NCI-H187 (cell line): Measurements from ENCODE around the gene HOXD9.

Experiments used
- DNase-seq, 2 experiments: peaks; one replicate each; lab custom pipeline; 2025; lab: John Stamatoyannopoulos, UW

HOXD9 gene

GRCh38 chr2:176137906-176138305 lies 15.4 kb downstream of the HOXD9 start:
- DNase-seq, result no peak

- DNase-seq, result no peak
Observed at GRCh38 chr2:176138526-176138922, 16.0 kb downstream of the HOXD9 start.

- DNase-seq, result no peak
Observed at GRCh38 chr2:176138923-176139660, 16.6 kb downstream of the HOXD9 start.

GRCh38 chr2:176139661-176140512 lies 17.4 kb downstream of the HOXD9 start:
- DNase-seq, result no peak

- DNase-seq, result peak; percentile 45 to 74
Observed at GRCh38 chr2:176140513-176141317, 18.2 kb downstream of the HOXD9 start.

GRCh38 chr2:176142281-176142680 lies 19.8 kb downstream of the HOXD9 start:
- no peak for DNase-seq

GRCh38 chr2:176145085-176145969 lies 22.8 kb downstream of the HOXD9 start:
- DNase-seq, result no peak

- no peak for DNase-seq
Observed at GRCh38 chr2:176146101-176146500, 23.6 kb downstream of the HOXD9 start.

- no peak for DNase-seq
Observed at GRCh38 chr2:176146645-176147044, 24.1 kb downstream of the HOXD9 start.

GRCh38 chr2:176147210-176147799 lies 24.8 kb downstream of the HOXD9 start:
- DNase-seq, result no peak

GRCh38 chr2:176147800-176148496 lies 25.4 kb downstream of the HOXD9 start:
- DNase-seq, result no peak

GRCh38 chr2:176148751-176149421 lies 26.4 kb downstream of the HOXD9 start:
- no peak for DNase-seq

- DNase-seq, result no peak
Observed at GRCh38 chr2:176149481-176149938, 27.0 kb downstream of the HOXD9 start.

GRCh38 chr2:176149939-176150583 lies 27.5 kb downstream of the HOXD9 start:
- no peak for DNase-seq

GRCh38 chr2:176150584-176151441 lies 28.3 kb downstream of the HOXD9 start:
- no peak for DNase-seq

GRCh38 chr2:176151442-176152287 lies 29.1 kb downstream of the HOXD9 start, which contains the start of gene HOXD4:
HOXD4 (plus strand) TSS chr2:176151550; CDS start chr2:176151634, 84 bp downstream.
- DNase-seq, result no peak
